ENCODE data around the gene LMAN2L.

DNA sequence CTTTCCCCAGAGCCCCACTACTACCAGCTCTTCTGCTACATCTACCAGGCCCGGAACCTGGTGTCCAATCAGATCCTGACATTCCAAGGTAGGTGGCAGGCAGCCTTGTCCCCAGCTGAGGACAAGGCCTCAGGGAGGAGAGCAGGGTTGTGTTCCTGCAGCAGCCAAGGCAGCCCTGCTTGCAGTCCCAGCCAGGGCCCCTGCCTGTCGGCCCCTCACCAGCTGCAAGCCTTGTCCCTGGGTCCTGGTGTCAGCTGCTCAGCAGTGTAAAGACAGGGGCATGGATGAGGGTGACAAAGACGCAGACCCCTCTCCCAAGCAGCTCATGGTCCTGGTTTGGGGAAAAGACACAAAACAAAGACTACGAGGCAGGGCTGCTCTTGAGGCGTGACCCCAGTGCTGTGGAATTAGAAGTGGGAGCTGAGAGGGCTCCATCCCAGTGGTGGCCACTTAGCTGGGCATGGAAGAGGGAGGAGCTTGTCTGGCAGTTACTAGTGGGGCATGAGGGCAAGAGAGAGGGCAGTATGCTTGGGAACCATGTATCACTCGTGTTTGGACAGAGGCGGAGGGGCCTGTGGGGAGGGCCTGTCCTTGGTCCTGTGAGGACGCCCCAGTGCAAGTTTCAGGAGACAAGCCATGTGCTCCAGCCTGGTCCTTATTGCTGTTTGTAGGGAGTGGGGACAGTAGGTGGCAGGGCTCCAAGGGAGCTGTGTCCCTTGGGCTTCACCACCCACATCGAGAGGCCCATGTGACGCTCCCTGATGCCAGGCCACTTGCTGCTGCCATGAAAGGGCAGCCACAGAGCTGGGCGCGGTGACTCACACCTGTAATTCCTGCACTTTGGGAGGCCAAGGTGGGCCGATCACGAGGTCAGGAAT is 47.5 kb downstream of the LMAN2L start:
- TF ChIP-seq POLR2A (IDR thresholded peaks at IDR 0.05; ENCODE audit: low read depth, low read length) (no peak), TAF1 (IDR thresholded peaks at IDR 0.05; ENCODE audit: borderline replicate concordance, low read depth, low read length) (no peak)

Data from GM12892 (cell line).